SU-DHL-6 (cell line): Measurements from ENCODE around the gene CD72.

Experiments
- H2AFZ ChIP-seq: fragments of 200-600 bp; sonication (generic); 2 replicates; pipeline ENCODE4 v1.6.1; 2014; ENCODE audit warnings: low read depth, mild to moderate bottlenecking, moderate library complexity, mixed read lengths, antibody characterized with exemption, low read length; ENCODE audit not compliant: severe bottlenecking
- H3F3A ChIP-seq: fragments of 200-600 bp; shearing (Covaris generic); 2 replicates; pipeline ENCODE4 v1.6.0; 2016; ENCODE audit warnings: antibody characterized with exemption, mild to moderate bottlenecking; ENCODE audit not compliant: insufficient read depth
- H3K27ac ChIP-seq: fragments of 200-600 bp; sonication (generic); 2 replicates; pipeline ENCODE4 v1.5.1; 2016; ENCODE audit warnings: low read depth, mild to moderate bottlenecking, low read length, moderate library complexity, mixed read lengths
- H3K27me3 ChIP-seq: fragments of 200-600 bp; sonication (generic), shearing (Covaris generic); 2 replicates; pipeline ENCODE4 v1.6.0; 2014; ENCODE audit warnings: mild to moderate bottlenecking, low read length
- H3K36me3 ChIP-seq: fragments of 200-600 bp; sonication (generic); 2 replicates; pipeline ENCODE4 v1.6.1; 2014; ENCODE audit warnings: mild to moderate bottlenecking, low read length, mixed read lengths
- H3K4me2 ChIP-seq: fragments of 300-600, 200-600 bp; shearing (Covaris generic), sonication (generic); 2 replicates; pipeline ENCODE4 v1.6.0; 2014; ENCODE audit warnings: low read length, low read depth, mild to moderate bottlenecking; ENCODE audit not compliant: poor library complexity, severe bottlenecking
- H3K4me3 ChIP-seq: fragments of 200-600 bp; sonication (generic); 2 replicates; pipeline ENCODE4 v1.5.1; 2014; ENCODE audit warnings: antibody characterized with exemption, low read length, mild to moderate bottlenecking, mixed read lengths; ENCODE audit not compliant: insufficient read depth, poor library complexity, severe bottlenecking
- H3K79me2 ChIP-seq: fragments of 200-600 bp; sonication (generic); 2 replicates; pipeline ENCODE4 v1.6.1; 2014; ENCODE audit warnings: mild to moderate bottlenecking, low read length, moderate library complexity; ENCODE audit not compliant: insufficient read depth
- H3K9ac ChIP-seq: fragments of 200-600 bp; sonication (generic); 2 replicates; pipeline ENCODE4 v1.7.0; 2014; ENCODE audit warnings: mild to moderate bottlenecking, low read length
- H3K9me2 ChIP-seq: fragments of 200-600 bp; sonication (generic); replicated peaks from 2 replicates; pipeline ENCODE4 v1.6.1; 2014; ENCODE audit warnings: low read length; ENCODE audit not compliant: insufficient read depth
- H3K9me3 ChIP-seq: fragments of 200-600 bp; sonication (generic); 2 replicates; pipeline ENCODE4 v1.6.1; 2014; ENCODE audit warnings: low read length, mixed read lengths; ENCODE audit not compliant: insufficient read depth
- H4K20me1 ChIP-seq: fragments of 200-600 bp; sonication (generic); 2 replicates; pipeline ENCODE4 v1.6.1; 2014; ENCODE audit warnings: low read depth, mild to moderate bottlenecking, antibody characterized with exemption, low read length, moderate library complexity, mixed read lengths
- EZH2phosphoT487 ChIP-seq: fragments of 200-600 bp; sonication (generic), shearing (Covaris generic); conservative IDR thresholded peaks from 2 replicates; pipeline ENCODE4 v1.6.1; 2018; ENCODE audit warnings: mild to moderate bottlenecking, antibody characterized with exemption, low read length, moderate library complexity, mixed read lengths
- TF ChIP-seq, protein P1 (sequence below): fragments of 200-600 bp; sonication (generic); IDR thresholded peaks from one replicate; pipeline ENCODE4 v1.5.1; 2017; ENCODE audit warnings: antibody characterized with exemption, mild to moderate bottlenecking, low read length, moderate library complexity; ENCODE audit not compliant: insufficient read depth, poor library complexity, severe bottlenecking

CD72 gene

DNA sequence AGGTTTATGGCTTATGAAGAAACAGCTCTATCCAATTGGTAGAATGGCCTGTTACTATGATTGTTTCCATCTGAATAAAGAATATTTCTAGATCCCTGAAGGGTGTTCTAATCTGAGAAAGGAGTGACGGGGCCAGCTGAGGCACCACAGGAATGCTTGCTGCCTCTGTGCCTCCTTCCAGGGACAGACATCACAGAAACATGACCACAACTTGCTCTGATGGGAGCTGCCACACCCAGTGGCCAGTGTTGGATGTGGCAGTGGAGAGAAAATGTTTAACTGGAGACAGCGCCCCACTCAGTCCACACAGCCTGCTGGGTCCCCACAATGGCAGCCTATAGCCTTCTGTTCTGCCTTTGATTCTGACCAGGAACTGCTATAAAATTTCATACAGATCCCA lies 51.8 kb downstream of the CD72 start:
- no peaks in the 10 kb centered on the region for H3K79me2 ChIP-seq
- no peak overlapping the region for H3K9ac ChIP-seq
- H4K20me1 ChIP-seq = no peaks in the 10 kb centered on the region
- H3K4me3 ChIP-seq = no peak overlapping the region
- H3K27me3 ChIP-seq = no peaks in the 10 kb centered on the region
- TF ChIP-seq, protein P1, sequence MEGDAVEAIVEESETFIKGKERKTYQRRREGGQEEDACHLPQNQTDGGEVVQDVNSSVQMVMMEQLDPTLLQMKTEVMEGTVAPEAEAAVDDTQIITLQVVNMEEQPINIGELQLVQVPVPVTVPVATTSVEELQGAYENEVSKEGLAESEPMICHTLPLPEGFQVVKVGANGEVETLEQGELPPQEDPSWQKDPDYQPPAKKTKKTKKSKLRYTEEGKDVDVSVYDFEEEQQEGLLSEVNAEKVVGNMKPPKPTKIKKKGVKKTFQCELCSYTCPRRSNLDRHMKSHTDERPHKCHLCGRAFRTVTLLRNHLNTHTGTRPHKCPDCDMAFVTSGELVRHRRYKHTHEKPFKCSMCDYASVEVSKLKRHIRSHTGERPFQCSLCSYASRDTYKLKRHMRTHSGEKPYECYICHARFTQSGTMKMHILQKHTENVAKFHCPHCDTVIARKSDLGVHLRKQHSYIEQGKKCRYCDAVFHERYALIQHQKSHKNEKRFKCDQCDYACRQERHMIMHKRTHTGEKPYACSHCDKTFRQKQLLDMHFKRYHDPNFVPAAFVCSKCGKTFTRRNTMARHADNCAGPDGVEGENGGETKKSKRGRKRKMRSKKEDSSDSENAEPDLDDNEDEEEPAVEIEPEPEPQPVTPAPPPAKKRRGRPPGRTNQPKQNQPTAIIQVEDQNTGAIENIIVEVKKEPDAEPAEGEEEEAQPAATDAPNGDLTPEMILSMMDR = no peak
- no peak for TF ChIP-seq EZH2phosphoT487
- H3K36me3 ChIP-seq = no peaks in the 10 kb centered on the region
- no peak overlapping the region for H3K27ac ChIP-seq
- no peaks in the 10 kb centered on the region for H3K9me2 ChIP-seq
- no peak overlapping the region for H2AFZ ChIP-seq
- H3F3A ChIP-seq = 0 out of 2 replicates have a peak, but pooled peaks cover 2% of the 10 kb centered on the region
- no peaks in the 10 kb centered on the region for H3K9me3 ChIP-seq
- no peak overlapping the region for H3K4me2 ChIP-seq

DNA sequence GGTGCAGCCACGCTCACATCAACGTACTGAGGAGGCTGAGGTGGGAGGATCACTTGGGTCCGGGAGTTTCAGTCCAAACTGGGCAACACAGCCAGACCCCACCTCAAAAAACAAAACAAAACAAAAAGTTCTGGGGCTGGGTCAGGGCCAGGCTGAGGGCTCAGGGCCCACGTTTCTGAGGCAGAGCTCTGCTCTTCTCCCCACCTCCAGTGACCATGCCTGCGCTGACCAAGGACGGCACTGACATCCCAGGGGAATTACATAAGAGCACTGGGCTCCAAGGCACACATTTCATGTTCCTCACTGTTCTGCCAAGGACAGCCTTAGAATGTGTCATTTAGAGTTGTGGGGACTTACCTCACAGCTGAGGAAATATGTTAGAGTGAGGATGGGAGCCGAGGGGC lies 53.6 kb downstream of the CD72 start:
- Histone ChIP-seq H3K27me3 (no peaks in the 10 kb centered on the region), H3K36me3 (no peaks in the 10 kb centered on the region)
- TF ChIP-seq, protein P1 = no peak
- TF ChIP-seq EZH2phosphoT487 = no peak

DNA sequence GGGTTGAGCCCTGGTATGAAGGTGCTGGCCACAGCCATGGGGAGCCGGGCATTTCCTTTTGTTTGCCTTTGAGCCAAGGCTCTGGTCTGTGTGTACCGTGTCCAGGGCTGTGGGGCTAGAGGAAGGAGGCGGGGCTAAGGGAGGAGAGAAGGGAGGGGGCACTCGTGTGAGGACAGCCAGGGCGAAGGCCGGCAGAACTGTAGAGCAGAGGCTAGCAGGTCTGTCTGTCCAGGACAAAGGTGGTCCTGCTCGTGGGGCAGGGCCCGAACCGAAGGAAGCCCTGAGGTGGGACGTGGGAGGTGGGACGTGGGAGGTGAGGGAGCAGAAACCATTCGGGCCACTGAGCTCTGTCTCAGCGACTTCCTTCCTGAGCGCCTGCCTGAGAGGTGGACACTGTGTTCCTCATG lies 54.4 kb downstream of the CD72 start:
- TF ChIP-seq, protein P1 = no peak
- no peak for TF ChIP-seq EZH2phosphoT487
- no peak overlapping the region for H3K27ac ChIP-seq
- no peak overlapping the region for H3K9ac ChIP-seq
- H3K27me3 ChIP-seq = no peaks in the 10 kb centered on the region
- H3F3A ChIP-seq = no peaks in the 10 kb centered on the region
- H3K4me3 ChIP-seq = no peak overlapping the region
- H3K36me3 ChIP-seq = no peaks in the 10 kb centered on the region
- no peaks in the 10 kb centered on the region for H4K20me1 ChIP-seq
- no peaks in the 10 kb centered on the region for H3K9me2 ChIP-seq
- H3K79me2 ChIP-seq = no peaks in the 10 kb centered on the region
- H3K4me2 ChIP-seq = no peak overlapping the region
- no peaks in the 10 kb centered on the region for H3K9me3 ChIP-seq
- H2AFZ ChIP-seq = no peak overlapping the region

More for the DNA sequence above, 53.6 kb downstream of the CD72 start:
- Histone ChIP-seq H3K9ac (no peak overlapping the region), H3K27ac (no peak overlapping the region), H2AFZ (no peak overlapping the region), H3K79me2 (no peaks in the 10 kb centered on the region), H3K4me2 (no peak overlapping the region), H3K9me3 (no peaks in the 10 kb centered on the region), H3K4me3 (no peak overlapping the region), H3K9me2 (no peaks in the 10 kb centered on the region), H4K20me1 (no peaks in the 10 kb centered on the region), H3F3A (0 out of 2 replicates have a peak, but pooled peaks cover 2% of the 10 kb centered on the region)
